MM.1S (cell line): ENCODE measurements around the gene CAB39.
A peak's percentile ranks its signal among the peaks of the same experiment; 100 is the strongest.

Source experiments
- DNase-seq: peaks from one replicate; pipeline ENCODE4 v3.0.0-alpha.2; 2015
- H2AFZ ChIP-seq: fragments of 300-600 bp; sonication (generic); 2 replicates; pipeline ENCODE4 v1.6.0; 2016; ENCODE audit warnings: antibody characterized with exemption, low read length
- H3F3A ChIP-seq: fragments of 300-600 bp; sonication (generic); 2 replicates; pipeline ENCODE4 v1.6.1; 2016; ENCODE audit warnings: mild to moderate bottlenecking, antibody characterized with exemption, low read length, moderate library complexity, mixed read lengths; ENCODE audit not compliant: insufficient read depth
- H3K27ac ChIP-seq: fragments of 300-600 bp; sonication (generic); 2 replicates; pipeline ENCODE4 v1.5.1; 2016; ENCODE audit warnings: mild to moderate bottlenecking, low read length
- H3K27me3 ChIP-seq: fragments of 300-600 bp; sonication (generic); replicated peaks from 2 replicates; pipeline ENCODE4 v1.6.0; 2016; ENCODE audit warnings: low read length; ENCODE audit not compliant: insufficient read depth
- H3K36me3 ChIP-seq: fragments of 300-600 bp; sonication (generic); replicated peaks from 2 replicates; pipeline ENCODE4 v1.6.1; 2016; ENCODE audit warnings: mild to moderate bottlenecking, low read length, mixed read lengths; ENCODE audit not compliant: insufficient read depth
- H3K4me1 ChIP-seq: fragments of 300-600 bp; sonication (generic); 2 replicates; pipeline ENCODE4 v1.6.1; 2016; ENCODE audit warnings: low read length, mixed read lengths
- H3K4me2 ChIP-seq: fragments of 300-600 bp; sonication (generic); 2 replicates; pipeline ENCODE4 v1.6.0; 2016; ENCODE audit warnings: low read depth, low read length
- H3K4me3 ChIP-seq: fragments of 300-600 bp; sonication (generic); 2 replicates; pipeline ENCODE4 v1.5.1; 2016; ENCODE audit warnings: low read length, mixed read lengths
- H3K79me2 ChIP-seq: fragments of 300-600 bp; sonication (generic); 2 replicates; pipeline ENCODE4 v1.6.1; 2016; ENCODE audit warnings: mixed run types, low read length, mixed read lengths
- H3K9ac ChIP-seq: fragments of 300-600 bp; sonication (generic); 2 replicates; pipeline ENCODE4 v1.6.1; 2016; ENCODE audit warnings: low read length, mixed read lengths
- H3K9me2 ChIP-seq: fragments of 300-600 bp; sonication (generic); replicated peaks from 2 replicates; pipeline ENCODE4 v1.6.1; 2016; ENCODE audit warnings: mild to moderate bottlenecking, low read length, mixed read lengths; ENCODE audit not compliant: insufficient read depth
- H3K9me3 ChIP-seq: fragments of 300-600 bp; sonication (generic); replicated peaks from 2 replicates; pipeline ENCODE4 v1.6.1; 2016; ENCODE audit warnings: mild to moderate bottlenecking, low read length, mixed read lengths; ENCODE audit not compliant: insufficient read depth
- H4K20me1 ChIP-seq: fragments of 300-600 bp; sonication (generic); 2 replicates; pipeline ENCODE4 v1.6.1; 2016; ENCODE audit warnings: mild to moderate bottlenecking, low read length, moderate library complexity, mixed read lengths; ENCODE audit not compliant: insufficient read depth
- CTCF ChIP-seq: fragments of 300-600 bp; sonication (generic); IDR thresholded peaks from 2 replicates; pipeline ENCODE4 v1.5.1; 2016; ENCODE audit warnings: antibody characterized with exemption, low read length, mixed read lengths
- EZH2 ChIP-seq: fragments of 300-600 bp; sonication (generic); optimal IDR thresholded peaks from 2 replicates; pipeline ENCODE3; 2017; ENCODE audit warnings: low read depth, mild to moderate bottlenecking, antibody characterized with exemption, low read length, mixed read lengths
- EZH2phosphoT487 ChIP-seq: fragments of 300-600 bp; sonication (generic); IDR thresholded peaks from 2 replicates; pipeline ENCODE4 v1.6.1; 2018; ENCODE audit warnings: antibody characterized with exemption, low read length

CAB39 gene

GRCh38 chr2:230759481-230760167 is 47.0 kb downstream of the CAB39 start:
- Histone ChIP-seq H2AFZ (no peak overlapping the region), H3K79me2 (peaks cover 49% of the 10 kb centered on the region), H3K4me3 (no peak overlapping the region), H3F3A (no peaks in the 10 kb centered on the region), H3K36me3 (no peaks in the 10 kb centered on the region; the same call in 1 of the 2 replicates), H3K9me3 (no peaks in the 10 kb centered on the region), H3K27me3 (no peaks in the 10 kb centered on the region), H3K9me2 (no peaks in the 10 kb centered on the region), H3K27ac (no peak overlapping the region), H3K9ac (no peak overlapping the region), H3K4me2 (no peak overlapping the region), H4K20me1 (no peaks in the 10 kb centered on the region; the same call in 1 of the 2 replicates), H3K4me1 (peaks cover 8% of the 10 kb centered on the region; the same call in 1 of the 2 replicates)
- DNase-seq: no peak
- no peak for TF ChIP-seq CTCF
- TF ChIP-seq EZH2: no peak
- TF ChIP-seq EZH2phosphoT487: no peak

GRCh38 chr2:230761704-230762103 is 49.1 kb downstream of the CAB39 start:
- Histone ChIP-seq H2AFZ (no peak overlapping the region), H3K27ac (no peak overlapping the region), H3K36me3 (no peaks in the 10 kb centered on the region; the same call in 1 of the 2 replicates), H4K20me1 (no peaks in the 10 kb centered on the region; the same call in 1 of the 2 replicates), H3K9ac (no peak overlapping the region), H3K27me3 (no peaks in the 10 kb centered on the region), H3K9me3 (no peaks in the 10 kb centered on the region), H3K9me2 (no peaks in the 10 kb centered on the region), H3K79me2 (peaks cover 32% of the 10 kb centered on the region), H3K4me2 (no peak overlapping the region), H3F3A (no peaks in the 10 kb centered on the region), H3K4me1 (peaks cover 8% of the 10 kb centered on the region; the same call in 1 of the 2 replicates), H3K4me3 (no peak overlapping the region)
- TF ChIP-seq EZH2phosphoT487: no peak
- no peak for TF ChIP-seq CTCF
- no peak for TF ChIP-seq EZH2
- no peak for DNase-seq

- Histone ChIP-seq H3K36me3 (no peaks in the 10 kb centered on the region; the same call in 1 of the 2 replicates), H3K79me2 (peaks cover 25% of the 10 kb centered on the region)
These were observed 49.8 kb downstream of the CAB39 start for GRCh38 chr2:230762317-230762896.

More at GRCh38 chr2:230762317-230762896, 49.8 kb downstream of the CAB39 start:
- Histone ChIP-seq H3F3A (no peaks in the 10 kb centered on the region), H4K20me1 (no peaks in the 10 kb centered on the region; the same call in 1 of the 2 replicates), H3K9me3 (no peaks in the 10 kb centered on the region), H3K4me1 (peaks cover 8% of the 10 kb centered on the region; the same call in 1 of the 2 replicates), H3K9me2 (no peaks in the 10 kb centered on the region), H3K4me2 (no peak overlapping the region), H2AFZ (no peak overlapping the region), H3K27me3 (no peaks in the 10 kb centered on the region), H3K4me3 (no peak overlapping the region), H3K27ac (no peak overlapping the region), H3K9ac (no peak overlapping the region)
- DNase-seq: peak; percentile 37
- TF ChIP-seq CTCF: peak; percentile 36
- no peak for TF ChIP-seq EZH2phosphoT487
- TF ChIP-seq EZH2: no peak
